HCT116 (cell line): ENCODE measurements around the gene DIS3L. TPM values are rescaled to one million over a fixed set of nuclear protein-coding genes. Genes with fewer than 3 reads are reported as not detected.

Experiments
- ATAC-seq: fragments of 200-7000 bp; cut with Tn5 transposase; 2 replicates; pipeline ENCODE4 v1.9.1; 2020; ENCODE audit warnings: mild to moderate bottlenecking, moderate library complexity
- BruUV-seq: library from RNA; stranded (reverse); fragments of 400-500 nt; replicated peaks from 2 replicates; lab custom pipeline; 2021; lab: Mats Ljungman, UMichigan
- CTCF ChIA-PET: fragments of 300-600 bp; sonication (Branson Sonifier 250); formaldehyde crosslinking; loops from one replicate; lab custom pipeline; 2021; ENCODE audit warnings: antibody characterized with exemption; lab: Charles Lee
- POLR2A ChIA-PET: fragments of 300-600, 350-600 bp; sonication (Branson Sonifier 250); formaldehyde crosslinking; loops from one replicate; lab custom pipeline; 2021; ENCODE audit warnings: antibody characterized with exemption; lab: Charles Lee
- RAD21 ChIA-PET, 2 experiments: fragments of 300-600 bp; sonication (Branson Sonifier 250); formaldehyde crosslinking; loops; one replicate each; lab custom pipeline; 2023; ENCODE audit warnings: low total read pairs in 2 of 2; ENCODE audit not compliant: uncharacterized antibody in 2 of 2, unreplicated experiment in 2 of 2, low non-redundant PET in 1 of 2; lab: Charles Lee
- DNase-seq: peaks from one replicate; pipeline ENCODE4 v3.0.0-alpha.2; 2010; ENCODE audit warnings: low read depth, low spot score
- H2AFZ ChIP-seq: fragments of 200-600 bp; shearing (Covaris generic), sonication (generic); 2 replicates; pipeline ENCODE4 v1.6.1; 2017; ENCODE audit warnings: low read depth, mixed run types, mixed read lengths, antibody characterized with exemption, low read length; ENCODE audit not compliant: poor library complexity, severe bottlenecking
- H3K27ac ChIP-seq: 2 replicates; pipeline ENCODE4 v1.5.1; 2012; ENCODE audit warnings: low read depth, low read length
- H3K27me3 ChIP-seq: fragments of 200-600 bp; sonication (generic); 2 replicates; pipeline ENCODE4 v1.6.1; 2016; ENCODE audit warnings: mixed run types, low read length, mixed read lengths; ENCODE audit not compliant: insufficient read depth
- H3K36me3 ChIP-seq, 2 experiments: fragments of 200-500 bp in 1 of 2; fragments of 200-600 bp in 1 of 2; sonication (Bioruptor generic) in 1 of 2; sonication (generic) in 1 of 2; 2 replicates each; pipeline versions ENCODE4 v1.5.1 to v1.6.1; 2014 to 2016; ENCODE audit warnings: low read length in 2 of 2, inconsistent platforms in 1 of 2, mixed read lengths in 1 of 2, mixed run types in 1 of 2; ENCODE audit not compliant: insufficient read depth in 2 of 2, control insufficient read depth in 1 of 2
- H3K4me1 ChIP-seq, 2 experiments: fragments of 200-600 bp in 1 of 2; sonication (generic) in 1 of 2; 2 replicates each; pipeline versions ENCODE4 v1.5.1 to v1.6.1; 2012 to 2017; ENCODE audit warnings: low read length in 2 of 2, inconsistent platforms in 1 of 2, mild to moderate bottlenecking in 1 of 2, mixed read lengths in 1 of 2, mixed run types in 1 of 2, moderate library complexity in 1 of 2; ENCODE audit not compliant: insufficient read depth in 2 of 2, control insufficient read depth in 1 of 2
- H3K4me2 ChIP-seq: fragments of 200-600 bp; sonication (generic); 2 replicates; pipeline ENCODE4 v1.6.1; 2017; ENCODE audit warnings: mixed run types, low read length, mixed read lengths
- H3K4me3 ChIP-seq, 2 experiments: fragments of 200-600 bp in 1 of 2; sonication (generic) in 1 of 2; replicated peaks in 1 of 2; 2 replicates each; pipeline ENCODE4 v1.5.1; 2011 to 2016; ENCODE audit warnings: low read length in 2 of 2, control low read depth in 1 of 2, low read depth in 1 of 2, mild to moderate bottlenecking in 1 of 2, mixed read lengths in 1 of 2, mixed run types in 1 of 2
- H3K79me2 ChIP-seq: fragments of 200-600 bp; sonication (generic); 2 replicates; pipeline ENCODE4 v1.6.1; 2017; ENCODE audit warnings: mild to moderate bottlenecking, mixed run types, low read length, moderate library complexity, mixed read lengths; ENCODE audit not compliant: insufficient read depth
- H3K9ac ChIP-seq: fragments of 200-600 bp; sonication (generic); 2 replicates; pipeline ENCODE4 v1.6.1; 2016; ENCODE audit warnings: low read length, mixed read lengths
- H3K9me2 ChIP-seq: fragments of 200-600 bp; sonication (generic), shearing (Covaris generic); 2 replicates; pipeline ENCODE4 v1.6.1; 2017; ENCODE audit warnings: mixed run types, mild to moderate bottlenecking, moderate library complexity; ENCODE audit not compliant: insufficient read depth
- H3K9me3 ChIP-seq, 2 experiments: fragments of 200-500 bp in 1 of 2; fragments of 200-600 bp in 1 of 2; sonication (Bioruptor generic) in 1 of 2; sonication (generic) in 1 of 2; 2 replicates each; pipeline ENCODE4 v1.6.1; 2014 to 2017; ENCODE audit warnings: low read length in 2 of 2, mixed read lengths in 2 of 2, inconsistent platforms in 1 of 2, low read depth in 1 of 2, mild to moderate bottlenecking in 1 of 2, mixed run types in 1 of 2, moderate library complexity in 1 of 2; ENCODE audit not compliant: control insufficient read depth in 1 of 2, insufficient read depth in 1 of 2
- H4K20me1 ChIP-seq: fragments of 200-600 bp; sonication (generic), shearing (Covaris generic); 2 replicates; pipeline ENCODE4 v1.6.1; 2017; ENCODE audit warnings: mixed run types, mild to moderate bottlenecking, moderate library complexity; ENCODE audit not compliant: insufficient read depth
- ATF3 ChIP-seq: IDR thresholded peaks from 2 replicates; pipeline ENCODE4 v1.6.1; 2012
- CEBPB ChIP-seq: IDR thresholded peaks from 2 replicates; pipeline ENCODE4 v1.6.1; 2012; ENCODE audit warnings: low read depth
- EGR1 ChIP-seq: IDR thresholded peaks from 2 replicates; pipeline ENCODE4 v1.6.1; 2012; ENCODE audit warnings: low read depth
- ELF1 ChIP-seq: IDR thresholded peaks from 2 replicates; pipeline ENCODE4 v1.6.1; 2012; ENCODE audit warnings: low read depth, borderline replicate concordance
- REST ChIP-seq: IDR thresholded peaks from 2 replicates; pipeline ENCODE4 v1.6.1; 2012; ENCODE audit warnings: low read depth
- ZNF274 ChIP-seq: fragments of 200-500 bp; sonication (Bioruptor generic); IDR thresholded peaks from 2 replicates; pipeline ENCODE4 v1.6.1; 2014; ENCODE audit warnings: mild to moderate bottlenecking, low read depth, low read length, inconsistent platforms
- intact Hi-C: fragments of 100-400 bp; cut with micrococcal nuclease; formaldehyde crosslinking; loops from 2 replicates; pipeline ENCODE4 v1.10.0; 2022
- total RNA-seq: library from RNA; stranded (reverse); gene quantifications from one replicate; pipeline ENCODE4 v1.2.1, GENCODE V29; 2021; ENCODE audit not compliant: unreplicated experiment
- TF ChIP-seq, protein P1 (sequence below): IDR thresholded peaks from 2 replicates; pipeline ENCODE4 v1.6.1; 2012

Gene DIS3L
- total RNA-seq, 1 experiment from 2014 or later: 32.2 TPM

DNA sequence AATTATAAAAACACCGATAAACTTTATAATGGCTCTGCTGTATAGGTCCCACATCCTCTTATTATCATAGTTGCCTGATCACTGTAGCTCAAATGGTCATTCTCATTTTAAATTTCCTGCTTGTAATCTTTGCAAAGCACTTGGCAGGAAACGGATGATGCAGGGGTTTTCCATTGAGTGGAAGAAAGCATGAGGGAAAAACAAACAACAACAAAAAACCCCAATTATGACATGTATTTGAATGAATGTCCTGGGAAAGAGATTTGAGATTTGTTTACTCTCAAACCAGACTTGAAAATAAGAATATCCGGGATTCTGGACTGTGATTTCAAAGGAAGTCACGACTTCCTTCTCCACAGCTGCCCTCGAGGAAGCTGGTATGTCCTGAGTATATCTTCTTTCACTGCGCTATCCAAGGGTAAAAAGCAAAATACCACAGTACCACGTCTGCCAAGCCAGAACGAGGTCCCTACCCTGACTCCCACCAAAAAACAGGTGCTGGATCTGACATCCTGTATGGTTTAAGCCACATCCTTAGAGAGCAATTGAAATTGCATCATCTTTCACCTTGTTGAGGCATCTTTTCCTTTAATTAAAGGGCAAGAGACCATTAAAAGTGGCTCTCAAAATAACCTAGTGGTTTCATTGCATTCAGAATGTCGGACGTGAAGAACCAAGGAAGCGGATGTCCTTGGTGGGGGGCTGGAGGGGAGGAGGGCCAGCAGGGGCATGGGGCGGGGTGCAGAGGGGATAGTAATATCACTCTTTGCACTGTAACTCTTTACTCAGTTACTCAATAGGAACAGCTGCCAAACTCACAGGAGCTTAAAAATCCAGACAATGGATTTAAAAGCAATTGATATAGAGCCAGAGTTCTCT, 76.6 kb downstream of the DIS3L start:
- CTCF ChIA-PET: no interaction called here
- Histone ChIP-seq H3K4me3 (no peak overlapping the region), H3K36me3 (no peaks in the 10 kb centered on the region), H4K20me1 (no peaks in the 10 kb centered on the region), H3K27ac (no peak overlapping the region), H3K9ac (no peak overlapping the region), H2AFZ (no peak overlapping the region), H3K4me2 (no peak overlapping the region), H3K9me2 (no peaks in the 10 kb centered on the region), H3K27me3 (no peaks in the 10 kb centered on the region), H3K9me3 (no peaks in the 10 kb centered on the region), H3K79me2 (no peaks in the 10 kb centered on the region), H3K4me1 (peaks cover 0 to 3% of the 10 kb centered on the region in 2 experiments; a peak in 2 of 4 replicates)
- intact Hi-C loops: no loop called here
- RAD21 ChIA-PET: no interaction called here
- no peak for TF ChIP-seq ELF1
- peak; percentile 59; the same call in 1 of the 2 replicates for TF ChIP-seq ATF3
- TF ChIP-seq, protein P1, sequence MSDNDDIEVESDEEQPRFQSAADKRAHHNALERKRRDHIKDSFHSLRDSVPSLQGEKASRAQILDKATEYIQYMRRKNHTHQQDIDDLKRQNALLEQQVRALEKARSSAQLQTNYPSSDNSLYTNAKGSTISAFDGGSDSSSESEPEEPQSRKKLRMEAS: peak; percentile 77
- peak; percentile 67 for TF ChIP-seq CEBPB
- no peak for TF ChIP-seq EGR1
- no peak for TF ChIP-seq ZNF274
- no peak for TF ChIP-seq REST
- TSS peak; percentile 60 for BruUV-seq
- ATAC-seq (no peak), DNase-seq (no peak)
- POLR2A ChIA-PET: no interaction called here
